Left lung (tissue), 10 donors: Measurements from ENCODE around the gene DONSON. TPM values are rescaled to one million over a fixed set of nuclear protein-coding genes. Genes with fewer than 3 reads are reported as not detected.
"Not testable (repeated sequence)": the region's sequence is repeated elsewhere in the genome, so short reads cannot be mapped to it uniquely, and the experiment has no call there.

ENCODE experiments used
- ATAC-seq: fragments of 200-7000 bp; cut with Tn5 transposase; one replicate; pipeline ENCODE4 v1.9.1; 2020; ENCODE audit warnings: moderate library complexity
- DNase-seq, 4 donors: peaks; one replicate each; pipeline ENCODE4 v3.0.0-alpha.2; 2013 to 2020
- H3K27ac ChIP-seq, 2 donors: fragments of 200-600 bp; sonication (generic) in 1 of 2; one replicate each; pipeline versions ENCODE4 v1.5.0 to v1.8.0; 2020 to 2021
- H3K27me3 ChIP-seq, 2 donors: fragments of 200-600 bp; sonication (generic) in 1 of 2; one replicate each; pipeline versions ENCODE4 v1.5.0 to v1.8.0; 2020 to 2021
- H3K36me3 ChIP-seq, 2 donors: fragments of 200-600 bp; sonication (generic) in 1 of 2; one replicate each; pipeline versions ENCODE4 v1.5.0 to v1.8.0; 2020 to 2021
- H3K4me1 ChIP-seq, 2 donors: fragments of 200-600 bp; one replicate each; pipeline ENCODE4 v1.8.0; 2021
- H3K4me3 ChIP-seq, 2 donors: fragments of 200-600 bp; sonication (generic) in 1 of 2; one replicate each; pipeline versions ENCODE4 v1.5.0 to v1.8.0; 2020 to 2021; ENCODE audit warnings: mild to moderate bottlenecking in 1 of 2
- H3K9me3 ChIP-seq, 2 donors: fragments of 200-600 bp; sonication (generic) in 1 of 2; one replicate each; pipeline versions ENCODE4 v1.5.0 to v1.8.0; 2020 to 2021
- intact Hi-C, 2 donors: fragments of 100-400 bp; cut with DNase I; formaldehyde crosslinking; loops; one replicate each; pipeline versions ENCODE4 v1.11.2 to v1.14.2; 2022
- polyA plus RNA-seq, 6 donors: library from polyadenylated mRNA; unstranded; fragments of 120-200 nt; gene quantifications; one replicate each; pipeline ENCODE4 v1.2.1, GENCODE V29; 2013; ENCODE audit not compliant: insufficient read length in 6 of 6
- total RNA-seq, 2 donors: library from RNA; stranded (reverse); fragmentation: NEBNext Ultra II Directional; extraction: Animal tissue kit (Norgen Biotek cat#: 25700); gene quantifications; one replicate each; pipeline ENCODE4 v1.2.1, GENCODE V29; 2021
- TF ChIP-seq, protein P1 (sequence below), 2 donors: fragments of 200-600 bp; sonication (generic) in 1 of 2; IDR thresholded peaks; one replicate each; pipeline versions ENCODE4 v1.5.0 to v1.8.0; 2021; ENCODE audit warnings: antibody characterized with exemption in 2 of 2
- donor health status: DM: no; HTN: yes; CAD: no.
- donor health status: DM: no; HTN: no; CAD: no.

The DONSON gene
- total and polyA plus RNA-seq, 8 donors, result 14.3 to 51.2 (median 38.6) TPM

DNA sequence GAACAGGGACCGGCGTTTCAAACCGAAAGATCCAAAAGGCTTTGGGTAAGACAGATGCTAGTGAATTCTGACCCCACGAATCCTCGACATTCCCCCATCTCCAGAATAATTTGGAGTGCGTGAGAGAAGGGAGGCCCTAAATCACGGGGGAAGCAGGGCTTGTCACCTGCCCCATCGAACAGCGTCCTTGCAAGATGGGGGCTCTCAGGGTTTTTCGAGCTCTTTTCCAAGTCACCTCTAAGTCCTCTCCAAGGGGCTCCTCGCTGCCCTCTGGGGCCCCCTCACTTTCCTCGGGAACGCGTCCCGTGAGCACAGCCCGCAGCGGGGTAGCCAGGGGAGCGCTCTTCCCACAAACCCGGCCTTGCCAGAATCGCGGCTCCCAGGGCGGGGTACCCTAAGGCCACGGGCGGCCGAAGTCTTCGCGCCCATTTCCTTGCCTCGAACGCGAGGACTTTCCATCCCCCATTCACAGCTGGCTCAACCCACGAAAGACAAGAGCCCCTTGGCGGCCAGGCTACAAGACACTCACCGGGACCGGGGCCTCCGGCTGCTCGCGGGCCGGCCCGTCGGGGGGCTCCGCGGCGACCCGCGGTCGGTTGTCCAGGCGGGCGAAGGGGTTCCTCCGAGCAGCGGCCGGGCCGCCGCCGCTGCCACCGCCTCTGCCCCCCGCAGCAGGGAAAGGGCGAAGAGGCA is 546 bp downstream of the DONSON start:
- Histone ChIP-seq H3K9me3 (no peaks in the 10 kb centered on the region), H3K27ac (peak overlapping the region; percentile 85 to 86), H3K4me1 (peaks cover 4 to 22% of the 10 kb centered on the region in 2 donors), H3K36me3 (no peaks in the 10 kb centered on the region), H3K4me3 (peak overlapping the region; percentile 66 to 79), H3K27me3 (no peaks in the 10 kb centered on the region)
- TF ChIP-seq, protein P1, sequence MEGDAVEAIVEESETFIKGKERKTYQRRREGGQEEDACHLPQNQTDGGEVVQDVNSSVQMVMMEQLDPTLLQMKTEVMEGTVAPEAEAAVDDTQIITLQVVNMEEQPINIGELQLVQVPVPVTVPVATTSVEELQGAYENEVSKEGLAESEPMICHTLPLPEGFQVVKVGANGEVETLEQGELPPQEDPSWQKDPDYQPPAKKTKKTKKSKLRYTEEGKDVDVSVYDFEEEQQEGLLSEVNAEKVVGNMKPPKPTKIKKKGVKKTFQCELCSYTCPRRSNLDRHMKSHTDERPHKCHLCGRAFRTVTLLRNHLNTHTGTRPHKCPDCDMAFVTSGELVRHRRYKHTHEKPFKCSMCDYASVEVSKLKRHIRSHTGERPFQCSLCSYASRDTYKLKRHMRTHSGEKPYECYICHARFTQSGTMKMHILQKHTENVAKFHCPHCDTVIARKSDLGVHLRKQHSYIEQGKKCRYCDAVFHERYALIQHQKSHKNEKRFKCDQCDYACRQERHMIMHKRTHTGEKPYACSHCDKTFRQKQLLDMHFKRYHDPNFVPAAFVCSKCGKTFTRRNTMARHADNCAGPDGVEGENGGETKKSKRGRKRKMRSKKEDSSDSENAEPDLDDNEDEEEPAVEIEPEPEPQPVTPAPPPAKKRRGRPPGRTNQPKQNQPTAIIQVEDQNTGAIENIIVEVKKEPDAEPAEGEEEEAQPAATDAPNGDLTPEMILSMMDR (IDR thresholded peaks at IDR 0.05), result no peak
- peak; percentile 33 for ATAC-seq
- intact Hi-C loops, result no loop called here
- DNase-seq, result peak; percentile 39 to 80 (median 50)

GRCh38 chr21:33586927-33587326 is 1.6 kb downstream of the DONSON start:
- TF ChIP-seq, protein P1 (IDR thresholded peaks at IDR 0.05), result no peak
- DNase-seq (no peak), ATAC-seq (no peak)
- Histone ChIP-seq H3K4me3 (no peak overlapping the region), H3K9me3 (no peaks in the 10 kb centered on the region), H3K27ac (no peak overlapping the region), H3K4me1 (peaks cover 4 to 22% of the 10 kb centered on the region in 2 donors), H3K27me3 (no peaks in the 10 kb centered on the region), H3K36me3 (no peaks in the 10 kb centered on the region)
- intact Hi-C loops, result no loop called here

DNA sequence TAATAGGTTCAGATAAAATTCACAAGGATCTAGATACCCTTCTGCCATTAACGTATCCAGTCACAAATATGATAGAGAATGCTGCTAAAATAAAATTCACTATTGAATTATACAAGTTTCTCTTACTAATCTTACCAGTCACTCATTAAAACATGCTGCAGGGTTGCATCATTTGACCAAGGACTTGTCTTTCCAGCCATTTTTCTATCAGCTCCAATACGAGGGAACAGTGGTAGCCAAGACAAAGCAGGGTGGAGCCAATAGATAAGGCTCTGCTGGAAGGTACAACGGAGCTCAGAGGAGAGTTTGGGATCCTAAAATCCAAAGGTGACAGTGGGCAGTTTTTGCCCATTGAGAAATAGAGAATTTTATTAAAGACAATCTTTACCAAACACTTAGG is 4.0 kb downstream of the DONSON start:
- DNase-seq (no peak), ATAC-seq (no peak)
- intact Hi-C loops, result no loop called here
- TF ChIP-seq, protein P1 (IDR thresholded peaks at IDR 0.05), result no peak
- Histone ChIP-seq H3K4me3 (no peak overlapping the region), H3K27me3 (no peaks in the 10 kb centered on the region), H3K27ac (no peak overlapping the region), H3K36me3 (no peaks in the 10 kb centered on the region), H3K9me3 (no peaks in the 10 kb centered on the region), H3K4me1 (peaks cover 4 to 21% of the 10 kb centered on the region in 2 donors)

- ATAC-seq, result no peak
- Histone ChIP-seq H3K27me3 (no peaks in the 10 kb centered on the region), H3K4me1 (peaks cover 0 to 22% of the 10 kb centered on the region in 2 donors), H3K27ac (peak overlapping the region in 1 of 2 donors; percentile 58), H3K9me3 (no peaks in the 10 kb centered on the region), H3K4me3 (no peak overlapping the region), H3K36me3 (peaks cover 0 to 42% of the 10 kb centered on the region in 2 donors)
- no peak for DNase-seq
- TF ChIP-seq, protein P1 (IDR thresholded peaks at IDR 0.05), result no peak
- intact Hi-C loops, result no loop called here
Observed at GRCh38 chr21:33578959-33579542, 9.4 kb downstream of the DONSON start.

DNA sequence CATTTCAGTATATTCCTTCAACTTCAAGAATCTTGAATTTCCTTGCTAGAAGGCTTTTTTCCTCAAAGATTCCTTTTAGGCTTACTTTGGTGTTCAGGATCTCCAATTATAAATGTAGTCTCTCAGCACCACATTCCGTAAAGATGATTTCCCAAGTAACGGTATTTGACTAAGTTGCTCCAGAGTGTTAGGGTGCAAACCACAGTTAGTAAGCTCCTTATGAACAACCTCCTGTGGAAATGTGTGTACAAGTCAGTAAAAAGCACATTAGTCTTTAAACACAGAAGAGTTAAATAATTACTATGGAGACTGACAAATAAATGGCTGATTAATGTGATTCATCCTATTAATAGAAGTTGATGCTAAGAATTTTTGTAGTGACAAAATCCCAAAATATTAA is 10.3 kb downstream of the DONSON start:
- ATAC-seq (no peak), DNase-seq (no peak)
- no peak overlapping the region for H3K4me3 ChIP-seq
- peaks cover 0 to 50% of the 10 kb centered on the region in 2 donors for H3K36me3 ChIP-seq
- peaks cover 0 to 22% of the 10 kb centered on the region in 2 donors for H3K4me1 ChIP-seq
- no peaks in the 10 kb centered on the region for H3K9me3 ChIP-seq
- TF ChIP-seq, protein P1 (IDR thresholded peaks at IDR 0.05), result no peak
- H3K27me3 ChIP-seq, result no peaks in the 10 kb centered on the region
- intact Hi-C loops, result no loop called here
- no peak overlapping the region for H3K27ac ChIP-seq

DNA sequence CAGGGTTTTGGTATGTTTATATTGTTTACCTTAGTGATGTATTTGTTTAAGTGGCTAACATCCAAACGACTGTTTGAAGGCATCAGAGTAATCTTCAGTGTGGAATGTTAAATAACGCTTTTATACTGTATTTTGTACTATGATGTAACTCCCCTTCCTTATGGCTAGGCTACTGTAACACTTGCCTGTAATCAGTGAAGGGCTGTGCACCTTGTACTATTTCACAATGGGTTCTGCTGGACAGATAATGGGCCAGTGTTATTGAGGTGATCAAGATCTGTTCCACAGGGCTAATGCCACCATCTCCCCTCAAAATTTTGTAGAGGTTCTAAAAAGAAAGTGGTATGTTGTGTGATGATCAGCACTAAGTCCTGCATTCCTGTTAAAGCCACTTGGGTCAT is 11.7 kb downstream of the DONSON start:
- Histone ChIP-seq H3K4me1 (peaks cover 0 to 22% of the 10 kb centered on the region in 2 donors), H3K36me3 (peaks cover 0 to 65% of the 10 kb centered on the region in 2 donors)
- DNase-seq, H3K27me3 ChIP-seq, H3K4me3 ChIP-seq, intact Hi-C loops, H3K9me3 ChIP-seq, H3K27ac ChIP-seq: not testable (repeated sequence)
- peak; percentile 19 for ATAC-seq
